Muscle of leg (tissue), 11 donors: ENCODE results near the gene PARP1. TPM values are rescaled to one million over a fixed set of nuclear protein-coding genes. Genes with fewer than 3 reads are reported as not detected.

Experiments used
- DNase-seq: peaks from one replicate; pipeline ENCODE4 v3.0.0; 2013
- H3K27ac ChIP-seq: one replicate; pipeline ENCODE4 v1.5.1; 2013; ENCODE audit warnings: mild to moderate bottlenecking, low read length, control low read depth
- H3K27me3 ChIP-seq: one replicate; pipeline ENCODE4 v1.6.1; 2013; ENCODE audit warnings: low read length; ENCODE audit not compliant: control insufficient read depth, insufficient read depth
- H3K36me3 ChIP-seq: one replicate; pipeline ENCODE4 v1.6.1; 2013; ENCODE audit warnings: low read length; ENCODE audit not compliant: control insufficient read depth, insufficient read depth
- H3K4me1 ChIP-seq: one replicate; pipeline ENCODE4 v1.6.1; 2013; ENCODE audit warnings: low read length; ENCODE audit not compliant: control insufficient read depth, insufficient read depth
- H3K4me3 ChIP-seq: one replicate; pipeline ENCODE4 v1.5.1; 2013; ENCODE audit warnings: low read length, control low read depth
- H3K9me3 ChIP-seq: replicated peaks from 2 replicates; pipeline ENCODE4 v1.6.1; 2013; ENCODE audit warnings: low read depth, low read length; ENCODE audit not compliant: control insufficient read depth
- WGBS: methylation state at CpG from one replicate; pipeline ENCODE4 v1.1.5; 2013; ENCODE audit warnings: missing lambda C conversion rate; ENCODE audit not compliant: insufficient coverage; 5-methylcytosine and 5-hydroxymethylcytosine counted together
- polyA plus RNA-seq, 8 donors: library from polyadenylated mRNA; unstranded; fragments of 120-200 nt; gene quantifications; one replicate each; pipeline versions ENCODE4 v1.2.1 to v1.2.3, GENCODE V29; 2013; ENCODE audit warnings: inconsistent platforms in 1 of 8, low replicate concordance in 1 of 8; ENCODE audit not compliant: insufficient read length in 8 of 8, insufficient read depth in 1 of 8
- total RNA-seq: library from RNA; stranded (reverse); fragments of 120-200 nt; gene quantifications from one replicate; pipeline ENCODE4 v1.2.4, GENCODE V29; 2013

PARP1 gene
- total and polyA plus RNA-seq, 9 donors, result 64.9 to 116 (median 103) TPM

DNA sequence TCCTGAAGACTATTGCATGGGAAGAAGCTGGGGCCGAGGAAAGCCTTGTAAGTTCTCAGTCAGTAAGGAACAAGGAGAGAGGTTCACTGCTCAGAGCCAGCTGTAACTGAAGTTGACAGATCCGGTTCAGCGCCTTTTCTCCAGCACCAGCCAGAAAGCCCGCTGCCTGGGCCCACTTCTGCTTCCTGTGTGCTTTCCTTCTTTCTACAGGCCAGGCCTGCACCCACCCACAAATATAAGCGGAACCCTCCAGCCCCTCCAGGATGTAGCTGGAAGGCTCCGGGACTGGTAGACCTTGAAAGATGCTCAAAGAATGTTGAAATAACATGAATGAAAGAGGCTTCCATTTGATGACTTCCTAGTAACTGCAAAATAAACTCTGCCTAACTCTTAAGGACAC lies 38.8 kb downstream of the PARP1 start:
- WGBS, result 92% methylated on average over 4 of the region's 6 CpGs

DNA sequence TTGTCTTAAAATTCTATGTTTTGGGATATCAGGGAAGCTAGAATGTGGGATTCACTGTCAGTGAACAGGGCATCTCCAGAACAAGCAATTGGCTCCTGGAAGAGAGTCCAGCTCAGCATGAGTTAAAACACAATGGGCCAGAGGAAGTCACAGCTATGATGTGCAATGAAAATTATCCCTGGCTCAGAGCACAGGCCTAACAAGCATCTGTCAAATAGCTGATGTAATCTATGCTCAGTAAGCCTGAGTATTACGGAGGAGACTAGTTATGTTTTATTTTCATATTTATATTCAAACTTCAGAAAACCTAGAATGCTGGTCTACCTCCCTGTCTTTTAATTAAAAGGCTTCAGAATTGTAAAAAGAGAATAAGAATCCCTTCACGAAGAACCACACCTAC lies 41.6 kb downstream of the PARP1 start:
- Histone ChIP-seq H3K27me3 (no peaks in the 10 kb centered on the region), H3K27ac (no peak overlapping the region), H3K4me3 (no peak overlapping the region), H3K36me3 (peaks cover 100% of the 10 kb centered on the region), H3K4me1 (peaks cover 36% of the 10 kb centered on the region), H3K9me3 (no peaks in the 10 kb centered on the region)
- WGBS, result no CpG with 5 or more reads among the region's 2 CpGs
- DNase-seq, result no peak

More for the DNA sequence above, 38.8 kb downstream of the PARP1 start:
- Histone ChIP-seq H3K4me3 (no peak overlapping the region), H3K27ac (no peak overlapping the region), H3K9me3 (no peaks in the 10 kb centered on the region), H3K4me1 (peaks cover 33% of the 10 kb centered on the region), H3K36me3 (peaks cover 96% of the 10 kb centered on the region), H3K27me3 (no peaks in the 10 kb centered on the region)
- no peak for DNase-seq

GRCh38 chr1:226365831-226366231 lies 42.1 kb downstream of the PARP1 start:
- 85% methylated on average over 3 of the region's 5 CpGs for WGBS
- Histone ChIP-seq H3K27ac (no peak overlapping the region), H3K27me3 (no peaks in the 10 kb centered on the region), H3K9me3 (no peaks in the 10 kb centered on the region), H3K4me3 (no peak overlapping the region), H3K36me3 (peaks cover 97% of the 10 kb centered on the region), H3K4me1 (peaks cover 32% of the 10 kb centered on the region)
- no peak for DNase-seq

DNA sequence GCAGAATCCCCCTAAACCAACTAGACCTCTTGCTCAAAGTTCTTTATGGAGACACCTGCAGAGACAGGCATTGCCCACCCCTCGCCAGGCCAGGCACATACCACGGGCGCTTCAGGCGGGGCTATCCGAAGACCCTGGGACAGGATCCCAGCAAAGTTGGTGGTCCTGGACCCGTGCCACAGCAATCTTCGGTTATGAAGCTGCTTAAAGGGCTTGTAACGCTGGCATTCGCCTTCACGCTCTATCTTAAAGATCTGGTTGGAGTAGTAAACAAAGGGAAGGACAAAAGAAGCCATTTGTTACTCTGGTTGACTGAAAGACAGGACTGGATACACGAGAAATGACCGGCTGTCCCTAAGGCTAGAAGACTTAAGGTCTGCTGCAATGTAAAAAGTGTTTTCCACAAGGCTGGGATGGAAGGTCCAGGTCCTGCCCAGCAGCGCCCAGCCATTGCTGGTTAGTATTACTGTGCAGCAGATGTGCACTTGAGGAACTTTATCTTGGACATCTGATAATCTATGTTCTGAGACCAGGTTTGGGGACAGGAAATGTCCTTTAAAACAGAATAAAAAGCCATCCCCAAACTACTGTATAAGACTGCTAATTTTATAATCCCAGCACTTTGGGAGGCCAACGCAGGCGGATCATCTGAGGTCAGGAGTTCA lies 42.9 kb downstream of the PARP1 start:
- H3K27ac ChIP-seq, result peak overlapping the region; percentile 2

DNA sequence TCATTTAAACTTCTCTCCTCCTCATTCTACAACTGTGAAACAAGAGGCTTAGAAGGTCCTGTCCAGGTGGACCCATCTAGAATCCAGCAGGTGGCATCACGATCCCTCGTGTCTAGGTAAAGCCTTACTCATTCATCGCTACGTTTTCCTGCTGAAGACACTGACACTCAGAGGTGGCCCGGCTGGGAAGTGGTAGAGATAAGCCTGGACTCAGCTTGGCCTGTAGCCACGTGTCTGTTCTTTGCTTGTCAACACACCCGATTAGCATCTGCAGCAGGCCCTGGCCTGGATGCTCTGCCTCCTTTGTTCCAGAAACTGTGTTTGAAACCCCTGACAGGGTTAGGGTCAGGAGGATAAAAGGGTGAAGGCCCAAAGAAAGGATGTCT lies 43.4 kb downstream of the PARP1 start:
- Histone ChIP-seq H3K9me3 (no peaks in the 10 kb centered on the region), H3K36me3 (peaks cover 93% of the 10 kb centered on the region), H3K4me1 (peaks cover 31% of the 10 kb centered on the region), H3K4me3 (no peak overlapping the region), H3K27ac (peak overlapping the region; percentile 79), H3K27me3 (no peaks in the 10 kb centered on the region)
- 62% methylated on average over 5 of the region's 7 CpGs for WGBS
- no peak for DNase-seq

More for the DNA sequence above, 42.9 kb downstream of the PARP1 start:
- Histone ChIP-seq H3K27me3 (no peaks in the 10 kb centered on the region), H3K9me3 (no peaks in the 10 kb centered on the region), H3K4me1 (peaks cover 31% of the 10 kb centered on the region), H3K4me3 (no peak overlapping the region), H3K36me3 (peaks cover 94% of the 10 kb centered on the region)
- DNase-seq, result no peak
- 93% methylated on average over 13 of the region's 15 CpGs for WGBS

DNA sequence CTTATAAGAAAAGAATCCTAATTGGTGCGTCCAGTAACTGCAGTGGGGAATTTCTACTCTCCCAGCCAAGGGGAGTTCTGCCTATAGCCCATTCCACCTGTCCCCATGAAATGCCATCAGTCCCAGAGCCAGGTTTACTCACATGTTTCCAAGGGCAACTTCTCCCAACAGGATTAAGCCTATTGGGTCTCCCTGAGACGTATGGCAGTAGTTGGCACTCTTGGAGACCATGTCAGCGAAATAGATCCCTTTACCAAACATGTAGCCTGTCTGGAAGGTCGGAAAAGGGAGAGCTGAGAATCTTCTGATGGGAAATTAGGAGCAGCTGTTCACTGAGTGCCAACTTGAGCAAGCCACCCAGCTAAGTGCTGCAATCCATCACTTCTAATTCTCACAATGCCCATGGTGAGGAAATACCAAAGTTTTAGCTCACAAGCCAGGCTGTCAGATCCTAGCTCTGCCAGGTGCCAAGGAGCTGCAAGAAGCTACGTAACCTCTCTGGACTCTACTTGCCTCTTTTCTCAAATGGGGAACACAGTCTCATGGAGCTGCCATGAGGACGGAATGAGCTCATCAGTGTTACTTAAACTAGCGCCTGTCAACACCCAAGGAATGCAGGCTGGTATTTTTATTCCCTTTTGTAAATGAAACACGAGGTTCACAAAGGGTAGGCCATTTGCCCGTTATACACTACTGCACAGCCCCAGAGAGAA lies 43.9 kb downstream of the PARP1 start:
- no peak overlapping the region for H3K4me3 ChIP-seq
- no peak for DNase-seq
- WGBS, result 78% methylated on average over 4 of the region's 9 CpGs

DNA sequence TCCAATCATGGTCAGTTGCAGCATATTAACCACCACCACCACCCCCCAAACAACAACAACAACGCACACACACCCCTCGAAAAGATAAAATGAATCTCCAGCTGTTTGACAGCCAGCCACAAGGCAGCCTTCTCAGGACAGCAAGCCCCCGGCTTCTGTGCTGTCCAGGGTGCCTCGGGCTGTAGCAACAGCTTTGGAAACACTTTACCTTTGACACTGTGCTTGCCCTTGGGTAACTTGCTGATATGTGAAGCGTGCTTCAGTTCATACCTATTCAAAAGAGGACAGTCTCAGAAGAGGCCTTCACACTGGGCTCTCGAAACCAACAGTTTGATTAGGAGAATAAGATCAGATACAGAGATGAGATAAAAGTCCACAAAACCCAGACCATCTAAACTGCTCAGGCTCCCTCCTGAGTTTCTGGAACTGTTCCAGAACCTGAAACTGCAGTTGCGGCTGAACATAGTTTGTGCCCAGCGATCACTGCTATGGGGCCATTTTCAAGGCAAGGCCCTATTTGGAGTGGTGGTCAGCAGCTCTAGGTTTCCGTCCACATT lies 44.9 kb downstream of the PARP1 start:
- no peak overlapping the region for H3K4me3 ChIP-seq
- WGBS, result 86% methylated on average over 5 of the region's 9 CpGs
- peak overlapping the region; percentile 79 for H3K27ac ChIP-seq
- H3K4me1 ChIP-seq, result peaks cover 34% of the 10 kb centered on the region
- no peaks in the 10 kb centered on the region for H3K9me3 ChIP-seq
- H3K27me3 ChIP-seq, result no peaks in the 10 kb centered on the region
- H3K36me3 ChIP-seq, result peaks cover 91% of the 10 kb centered on the region
- no peak for DNase-seq

More for the DNA sequence above, 43.9 kb downstream of the PARP1 start:
- Histone ChIP-seq H3K27ac (peak overlapping the region; percentile 79), H3K4me1 (peaks cover 31% of the 10 kb centered on the region), H3K9me3 (no peaks in the 10 kb centered on the region), H3K36me3 (peaks cover 91% of the 10 kb centered on the region), H3K27me3 (no peaks in the 10 kb centered on the region)

DNA sequence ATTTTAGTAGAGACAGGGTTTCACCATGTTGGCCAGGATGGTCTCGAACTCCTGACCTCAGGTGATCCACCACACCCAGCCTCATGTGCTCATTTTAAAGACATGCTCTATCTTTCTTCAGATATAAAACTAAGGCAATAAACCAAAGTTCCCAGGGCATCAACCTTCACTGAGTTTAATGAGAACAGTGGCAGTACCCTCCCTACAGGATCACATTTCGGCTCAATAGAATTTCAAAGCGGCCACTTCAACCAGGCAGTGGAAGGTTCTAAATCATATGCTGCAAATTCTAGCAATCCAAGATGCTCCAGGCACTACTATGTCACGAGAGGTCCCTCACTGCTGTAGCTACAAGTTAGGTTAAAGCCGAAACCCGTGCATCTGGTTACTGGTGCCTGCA lies 45.5 kb downstream of the PARP1 start:
- no peak for DNase-seq
- H3K27ac ChIP-seq, result no peak overlapping the region

DNA sequence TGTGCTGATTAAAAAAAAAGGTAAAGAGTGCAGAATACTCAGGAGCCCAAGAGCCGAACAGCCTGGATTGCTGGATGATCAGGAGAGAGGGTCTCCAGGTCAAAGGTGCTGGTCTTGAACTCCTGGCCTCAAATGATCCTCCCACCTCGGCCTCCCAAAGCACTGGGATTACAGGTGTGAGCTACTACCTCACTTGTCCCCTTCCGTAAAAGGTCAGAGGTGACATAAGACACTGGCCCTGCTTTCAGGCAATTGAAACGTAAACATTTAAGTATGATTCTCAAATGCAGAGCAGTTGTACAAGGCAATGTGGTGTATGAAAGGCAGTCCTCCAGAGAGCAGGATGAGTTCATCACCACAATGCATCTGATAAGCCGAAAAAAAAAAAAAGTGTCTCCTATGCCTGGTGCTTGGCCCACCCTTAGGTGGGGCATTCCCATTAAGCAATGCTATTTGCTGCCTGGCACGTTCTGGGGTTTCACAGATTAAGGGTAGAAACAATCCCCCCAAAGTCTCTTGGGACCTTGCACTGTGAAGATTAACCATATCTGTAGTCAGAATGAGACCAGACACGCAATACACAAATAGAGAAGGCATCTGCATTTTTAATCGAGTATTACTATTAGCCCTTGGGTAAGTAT lies 47.7 kb downstream of the PARP1 start:
- 82% methylated on average over 3 of the region's 8 CpGs for WGBS
- no peak for DNase-seq
- H3K36me3 ChIP-seq, result peaks cover 74% of the 10 kb centered on the region

More for the DNA sequence above, 45.5 kb downstream of the PARP1 start:
- 71% methylated on average over 5 of the region's 6 CpGs for WGBS
- H3K9me3 ChIP-seq, result no peaks in the 10 kb centered on the region
- H3K4me3 ChIP-seq, result no peak overlapping the region
- peaks cover 40% of the 10 kb centered on the region for H3K4me1 ChIP-seq
- no peaks in the 10 kb centered on the region for H3K27me3 ChIP-seq
- H3K36me3 ChIP-seq, result peaks cover 91% of the 10 kb centered on the region

GRCh38 chr1:226357416-226357815 lies 50.5 kb downstream of the PARP1 start:
- H3K4me1 ChIP-seq, result peaks cover 53% of the 10 kb centered on the region

More for the DNA sequence above, 47.7 kb downstream of the PARP1 start:
- Histone ChIP-seq H3K27ac (no peak overlapping the region), H3K4me3 (no peak overlapping the region), H3K4me1 (peaks cover 60% of the 10 kb centered on the region), H3K9me3 (no peaks in the 10 kb centered on the region), H3K27me3 (no peaks in the 10 kb centered on the region)

More at GRCh38 chr1:226357416-226357815, 50.5 kb downstream of the PARP1 start:
- no peak for DNase-seq
- no peaks in the 10 kb centered on the region for H3K9me3 ChIP-seq
- H3K27me3 ChIP-seq, result no peaks in the 10 kb centered on the region
- WGBS, result 100% methylated on average over 1 of the region's 2 CpGs
- H3K36me3 ChIP-seq, result peaks cover 46% of the 10 kb centered on the region
- peak overlapping the region; percentile 75 for H3K27ac ChIP-seq
- H3K4me3 ChIP-seq, result no peak overlapping the region
